SJCRH30 (cell line): Measurements from ENCODE around the gene DCST1. TPM values are rescaled to one million over a fixed set of nuclear protein-coding genes. Genes with fewer than 3 reads are reported as not detected.

Experiments used
- DNase-seq, 2 experiments: peaks; one replicate each; pipeline ENCODE4 v3.0.0-alpha.2; 2015 to 2020
- H3K27ac ChIP-seq: fragments of 250-450 bp; sonication (Bioruptor Pico); 2 replicates; pipeline ENCODE4 v1.5.1; 2020; ENCODE audit warnings: mild to moderate bottlenecking, moderate library complexity
- H3K27me3 ChIP-seq: fragments of 250-450 bp; sonication (Bioruptor Pico); 2 replicates; pipeline ENCODE4 v1.5.1; 2020; ENCODE audit warnings: mild to moderate bottlenecking, moderate library complexity
- H3K36me3 ChIP-seq: fragments of 250-450 bp; sonication (Bioruptor Pico); 2 replicates; pipeline ENCODE4 v1.5.1; 2020; ENCODE audit warnings: mild to moderate bottlenecking, moderate library complexity
- H3K4me1 ChIP-seq: fragments of 250-450 bp; sonication (Bioruptor Pico); 2 replicates; pipeline ENCODE4 v1.5.1; 2020; ENCODE audit warnings: mild to moderate bottlenecking, moderate library complexity
- H3K4me3 ChIP-seq: fragments of 250-450 bp; sonication (Bioruptor Pico); 2 replicates; pipeline ENCODE4 v1.5.1; 2020; ENCODE audit warnings: mild to moderate bottlenecking, moderate library complexity
- H3K9me3 ChIP-seq: fragments of 250-450 bp; sonication (Bioruptor Pico); replicated peaks from 2 replicates; pipeline ENCODE4 v1.5.1; 2020; ENCODE audit warnings: mild to moderate bottlenecking, moderate library complexity
- total RNA-seq: library from RNA; depleted of rRNA; stranded (reverse); fragments of >200 nt; shearing (Covaris generic); gene quantifications from 2 replicates; pipeline ENCODE4 v1.2.3, GENCODE V29; 2014

The DCST1 gene
- total RNA-seq, 1 experiment from 2014 or later, result not detected

- Histone ChIP-seq H3K4me1 (no peaks in the 10 kb centered on the region), H3K4me3 (no peak overlapping the region), H3K36me3 (no peaks in the 10 kb centered on the region), H3K9me3 (no peaks in the 10 kb centered on the region), H3K27ac (no peak overlapping the region), H3K27me3 (0 out of 2 replicates have a peak, but pooled peaks cover 5% of the 10 kb centered on the region)
- DNase-seq, result no peak
Measured at GRCh38 chr1:155030899-155031298, 2.7 kb upstream of the DCST1 start.

- no peak for DNase-seq
- H3K36me3 ChIP-seq, result no peaks in the 10 kb centered on the region
Measured at GRCh38 chr1:155032886-155033285, 738 bp upstream of the DCST1 start.

GRCh38 chr1:155034318-155035208 lies 939 bp downstream of the DCST1 start:
- Histone ChIP-seq H3K4me3 (no peak overlapping the region), H3K36me3 (no peaks in the 10 kb centered on the region), H3K27ac (no peak overlapping the region), H3K4me1 (peaks cover 2% of the 10 kb centered on the region; the same call in 1 of the 2 replicates), H3K27me3 (0 out of 2 replicates have a peak, but pooled peaks cover 4% of the 10 kb centered on the region), H3K9me3 (no peaks in the 10 kb centered on the region)
- DNase-seq, result no peak

More at GRCh38 chr1:155032886-155033285, 738 bp upstream of the DCST1 start:
- Histone ChIP-seq H3K4me3 (no peak overlapping the region), H3K9me3 (no peaks in the 10 kb centered on the region), H3K27ac (no peak overlapping the region), H3K27me3 (0 out of 2 replicates have a peak, but pooled peaks cover 5% of the 10 kb centered on the region), H3K4me1 (no peaks in the 10 kb centered on the region)

- Histone ChIP-seq H3K36me3 (no peaks in the 10 kb centered on the region), H3K4me1 (peaks cover 2% of the 10 kb centered on the region; the same call in 1 of the 2 replicates), H3K27me3 (0 out of 2 replicates have a peak, but pooled peaks cover 4% of the 10 kb centered on the region), H3K4me3 (no peak overlapping the region), H3K27ac (no peak overlapping the region), H3K9me3 (no peaks in the 10 kb centered on the region)
- DNase-seq, result no peak
Measured at GRCh38 chr1:155035936-155036335, 2.3 kb downstream of the DCST1 start.

GRCh38 chr1:155037043-155037442 lies 3.4 kb downstream of the DCST1 start:
- no peaks in the 10 kb centered on the region for H3K9me3 ChIP-seq
- no peak for DNase-seq
- H3K36me3 ChIP-seq, result no peaks in the 10 kb centered on the region
- H3K4me3 ChIP-seq, result no peak overlapping the region
- H3K27ac ChIP-seq, result no peak overlapping the region
- peaks cover 2% of the 10 kb centered on the region; the same call in 1 of the 2 replicates for H3K4me1 ChIP-seq
- 0 out of 2 replicates have a peak, but pooled peaks cover 4% of the 10 kb centered on the region for H3K27me3 ChIP-seq

- DNase-seq, result no peak
- H3K4me3 ChIP-seq, result no peak overlapping the region
Measured at GRCh38 chr1:155037851-155038441, 4.3 kb downstream of the DCST1 start.

GRCh38 chr1:155038602-155039307 lies 5.1 kb downstream of the DCST1 start:
- no peaks in the 10 kb centered on the region for H3K9me3 ChIP-seq
- no peak for DNase-seq
- H3K27me3 ChIP-seq, result 0 out of 2 replicates have a peak, but pooled peaks cover 4% of the 10 kb centered on the region
- H3K4me3 ChIP-seq, result no peak overlapping the region
- no peak overlapping the region for H3K27ac ChIP-seq
- H3K36me3 ChIP-seq, result no peaks in the 10 kb centered on the region
- peaks cover 2% of the 10 kb centered on the region; the same call in 1 of the 2 replicates for H3K4me1 ChIP-seq

More at GRCh38 chr1:155037851-155038441, 4.3 kb downstream of the DCST1 start:
- Histone ChIP-seq H3K4me1 (peaks cover 2% of the 10 kb centered on the region; the same call in 1 of the 2 replicates), H3K9me3 (no peaks in the 10 kb centered on the region), H3K27ac (no peak overlapping the region), H3K36me3 (no peaks in the 10 kb centered on the region), H3K27me3 (0 out of 2 replicates have a peak, but pooled peaks cover 4% of the 10 kb centered on the region)

- DNase-seq, result no peak
- Histone ChIP-seq H3K36me3 (no peaks in the 10 kb centered on the region), H3K9me3 (no peaks in the 10 kb centered on the region), H3K4me1 (peaks cover 2% of the 10 kb centered on the region; the same call in 1 of the 2 replicates), H3K4me3 (no peak overlapping the region), H3K27me3 (0 out of 2 replicates have a peak, but pooled peaks cover 4% of the 10 kb centered on the region), H3K27ac (no peak overlapping the region)
Measured at GRCh38 chr1:155039308-155039669, 5.7 kb downstream of the DCST1 start.

GRCh38 chr1:155040358-155041093 lies 6.9 kb downstream of the DCST1 start:
- DNase-seq, result no peak
- Histone ChIP-seq H3K36me3 (no peaks in the 10 kb centered on the region), H3K4me3 (no peak overlapping the region), H3K27me3 (0 out of 2 replicates have a peak, but pooled peaks cover 4% of the 10 kb centered on the region), H3K9me3 (no peaks in the 10 kb centered on the region), H3K27ac (no peak overlapping the region), H3K4me1 (peaks cover 6% of the 10 kb centered on the region)

GRCh38 chr1:155042789-155043188 lies 9.2 kb downstream of the DCST1 start:
- Histone ChIP-seq H3K9me3 (no peaks in the 10 kb centered on the region), H3K4me3 (no peak overlapping the region), H3K27me3 (0 out of 2 replicates have a peak, but pooled peaks cover 4% of the 10 kb centered on the region), H3K27ac (no peak overlapping the region), H3K4me1 (peaks cover 6% of the 10 kb centered on the region), H3K36me3 (no peaks in the 10 kb centered on the region)
- no peak for DNase-seq

GRCh38 chr1:155043301-155043702 lies 9.7 kb downstream of the DCST1 start:
- Histone ChIP-seq H3K27ac (no peak overlapping the region), H3K36me3 (no peaks in the 10 kb centered on the region), H3K27me3 (0 out of 2 replicates have a peak, but pooled peaks cover 2% of the 10 kb centered on the region), H3K4me1 (peaks cover 6% of the 10 kb centered on the region), H3K4me3 (no peak overlapping the region), H3K9me3 (no peaks in the 10 kb centered on the region)
- DNase-seq, result no peak

GRCh38 chr1:155043793-155044192 lies 10.2 kb downstream of the DCST1 start:
- no peak overlapping the region for H3K27ac ChIP-seq
- no peaks in the 10 kb centered on the region for H3K27me3 ChIP-seq
- H3K9me3 ChIP-seq, result no peaks in the 10 kb centered on the region
- no peaks in the 10 kb centered on the region for H3K36me3 ChIP-seq
- H3K4me1 ChIP-seq, result peaks cover 4% of the 10 kb centered on the region
- DNase-seq, result no peak
- no peak overlapping the region for H3K4me3 ChIP-seq

- peaks cover 4% of the 10 kb centered on the region for H3K4me1 ChIP-seq
- H3K27ac ChIP-seq, result no peak overlapping the region
- no peaks in the 10 kb centered on the region for H3K36me3 ChIP-seq
- no peaks in the 10 kb centered on the region for H3K9me3 ChIP-seq
- no peaks in the 10 kb centered on the region for H3K27me3 ChIP-seq
- no peak overlapping the region for H3K4me3 ChIP-seq
- no peak for DNase-seq
Measured at GRCh38 chr1:155044365-155044764, 10.7 kb downstream of the DCST1 start.
